Calu3 (cell line): ENCODE results near the gene ARMH2. TPM values are rescaled to one million over a fixed set of nuclear protein-coding genes. Genes with fewer than 3 reads are reported as not detected.
"Not testable (repeated sequence)": the region's sequence is repeated elsewhere in the genome, so short reads cannot be mapped to it uniquely, and the experiment has no call there.

Experiments
- BruUV-seq: library from RNA; stranded (reverse); fragments of 400-500 nt; replicated peaks from 2 replicates; lab custom pipeline; 2021; lab: Mats Ljungman, UMichigan
- CTCF ChIA-PET: fragments of 300-600 bp; sonication (Branson Sonifier 250); formaldehyde crosslinking; loops from one replicate; lab custom pipeline; 2022; ENCODE audit warnings: antibody characterized with exemption; lab: Charles Lee
- DNase-seq: peaks from one replicate; pipeline ENCODE4 v3.0.0; 2022
- H3K27ac Mint-ChIP-seq: one replicate; pipeline ENCODE4 v1.8.0; 2022; ENCODE audit warnings: mixed read lengths; ENCODE audit not compliant: unreplicated experiment
- H3K27me3 Mint-ChIP-seq: one replicate; pipeline ENCODE4 v1.8.0; 2022; ENCODE audit warnings: mixed read lengths; ENCODE audit not compliant: unreplicated experiment
- H3K36me3 Mint-ChIP-seq: one replicate; pipeline ENCODE4 v1.8.0; 2022; ENCODE audit warnings: mild to moderate bottlenecking, moderate library complexity, mixed read lengths; ENCODE audit not compliant: insufficient read depth, unreplicated experiment
- H3K4me1 Mint-ChIP-seq: one replicate; pipeline ENCODE4 v1.8.0; 2022; ENCODE audit warnings: mild to moderate bottlenecking, low read depth, mixed read lengths; ENCODE audit not compliant: unreplicated experiment
- H3K4me3 Mint-ChIP-seq: one replicate; pipeline ENCODE4 v1.8.0; 2022; ENCODE audit warnings: mild to moderate bottlenecking, low read depth, moderate library complexity, mixed read lengths; ENCODE audit not compliant: unreplicated experiment
- H3K9me3 Mint-ChIP-seq: one replicate; pipeline ENCODE4 v1.8.0; 2022; ENCODE audit warnings: low read depth, mixed read lengths; ENCODE audit not compliant: unreplicated experiment
- CTCF ChIP-seq: fragments of 200-600 bp; IDR thresholded peaks from one replicate; pipeline ENCODE4 v1.8.0; 2022; ENCODE audit warnings: antibody characterized with exemption; ENCODE audit not compliant: unreplicated experiment
- intact Hi-C: fragments of 100-400 bp; cut with micrococcal nuclease; formaldehyde crosslinking; loops from one replicate; pipeline ENCODE4 v1.10.0; 2022; ENCODE audit not compliant: unreplicated experiment
- total RNA-seq: library from RNA; stranded (reverse); gene quantifications from 2 replicates; pipeline ENCODE4 v1.2.3, GENCODE V29; 2022

The ARMH2 gene
- total RNA-seq, 1 experiment from 2014 or later: not detected

- H3K27me3 Mint-ChIP-seq: no peaks in the 10 kb centered on the region
- intact Hi-C loops: no loop called here
Observed at GRCh38 chr6:24759718-24760117, 39.0 kb downstream of the ARMH2 start.

GRCh38 chr6:24757611-24758010, 41.1 kb downstream of the ARMH2 start:
- peaks cover 7% of the 10 kb centered on the region for H3K9me3 Mint-ChIP-seq
- BruUV-seq: no TSS peak
- CTCF ChIA-PET: interaction anchor here (1.6 kb wide), 1 partner anchor 40 kb away, joined by 3 read pairs; no protein-coding TSS in a partner anchor
- no peak for TF ChIP-seq CTCF
- H3K27me3 Mint-ChIP-seq: no peaks in the 10 kb centered on the region
- H3K4me1 Mint-ChIP-seq: peaks cover 15% of the 10 kb centered on the region
- H3K36me3 Mint-ChIP-seq: peaks cover 4% of the 10 kb centered on the region
- intact Hi-C loops: no loop called here
- H3K4me3 Mint-ChIP-seq: no peak overlapping the region
- H3K27ac Mint-ChIP-seq: no peak overlapping the region
- no peak for DNase-seq

More at GRCh38 chr6:24759718-24760117, 39.0 kb downstream of the ARMH2 start:
- no peak for DNase-seq
- Mint-ChIP-seq H3K4me1 (peaks cover 16% of the 10 kb centered on the region), H3K36me3 (no peaks in the 10 kb centered on the region), H3K9me3 (no peaks in the 10 kb centered on the region), H3K4me3 (no peak overlapping the region), H3K27ac (no peak overlapping the region)
- TF ChIP-seq CTCF: no peak
- CTCF ChIA-PET: interaction anchor here (0.7 to 1.4 kb wide), 2 partner anchors 17 to 74 kb away, joined by 3 to 4 read pairs; no protein-coding TSS in a partner anchor
- BruUV-seq: no TSS peak

GRCh38 chr6:24755279-24755678, 43.4 kb downstream of the ARMH2 start:
- Mint-ChIP-seq H3K27ac (no peak overlapping the region), H3K36me3 (peaks cover 4% of the 10 kb centered on the region), H3K9me3 (peaks cover 10% of the 10 kb centered on the region), H3K27me3 (no peaks in the 10 kb centered on the region), H3K4me3 (no peak overlapping the region), H3K4me1 (peaks cover 20% of the 10 kb centered on the region)
- TF ChIP-seq CTCF: no peak
- DNase-seq: no peak
- CTCF ChIA-PET: interaction anchor here (0.5 kb wide), 1 partner anchor 36 kb away, joined by 3 read pairs; the partner anchor contains the start of gene C6orf62
- intact Hi-C loops: no loop called here
- no TSS peak for BruUV-seq

- H3K9me3 Mint-ChIP-seq: peaks cover 10% of the 10 kb centered on the region
- CTCF ChIA-PET: interaction anchor here (2.0 kb wide), 1 partner anchor 11 kb away, joined by 13 read pairs; no protein-coding TSS in a partner anchor
- H3K36me3 Mint-ChIP-seq, BruUV-seq, DNase-seq, H3K27me3 Mint-ChIP-seq, intact Hi-C loops, H3K27ac Mint-ChIP-seq, H3K4me3 Mint-ChIP-seq: not testable (repeated sequence)
- H3K4me1 Mint-ChIP-seq: peaks cover 20% of the 10 kb centered on the region
Observed at GRCh38 chr6:24754378-24754777, 44.3 kb downstream of the ARMH2 start.

GRCh38 chr6:24753545-24753944, 45.2 kb downstream of the ARMH2 start:
- no peak overlapping the region for H3K4me3 Mint-ChIP-seq
- no peak for TF ChIP-seq CTCF
- CTCF ChIA-PET: interaction anchor here (0.6 to 2.0 kb wide), 3 partner anchors 10 to 174 kb away, joined by 3 to 13 read pairs (median 4); no protein-coding TSS in a partner anchor
- no TSS peak for BruUV-seq
- H3K27ac Mint-ChIP-seq: peak overlapping the region; percentile 29
- no peak for DNase-seq
- no peaks in the 10 kb centered on the region for H3K27me3 Mint-ChIP-seq
- peaks cover 20% of the 10 kb centered on the region for H3K4me1 Mint-ChIP-seq
- intact Hi-C loops: no loop called here
- peaks cover 4% of the 10 kb centered on the region for H3K36me3 Mint-ChIP-seq
- H3K9me3 Mint-ChIP-seq: peaks cover 10% of the 10 kb centered on the region
